HCEC 1CT (cell line): ENCODE measurements around the gene LRRC30.
"Not testable (repeated sequence)": the region's sequence is repeated elsewhere in the genome, so short reads cannot be mapped to it uniquely, and the experiment has no call there.

Experiments used
- DNase-seq: peaks from one replicate; pipeline ENCODE4 v3.0.0-alpha.2; 2017

The LRRC30 gene

GRCh38 chr18:7230626-7231349 lies at the start of gene LRRC30:
LRRC30 (plus strand) TSS chr18:7231089; CDS start chr18:7231139, 50 bp downstream.
- DNase-seq, result no peak

DNA sequence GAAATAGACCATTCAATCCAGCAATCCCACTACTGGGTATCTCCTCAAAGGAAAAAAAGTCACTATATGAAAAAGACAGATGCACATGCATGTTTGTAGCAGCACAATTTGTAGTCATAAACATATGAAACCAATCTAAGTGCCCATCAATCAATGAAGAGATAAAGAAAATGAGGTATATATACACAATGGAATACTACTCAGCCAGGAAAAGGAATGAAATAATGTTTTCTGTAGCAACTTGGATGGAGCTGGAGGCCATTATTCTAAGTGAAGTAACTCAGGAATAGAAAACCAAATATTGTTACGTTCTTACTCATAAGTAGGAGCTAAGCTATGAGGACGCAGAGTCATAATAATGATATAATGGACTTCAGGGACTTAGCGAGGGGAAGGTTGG lies 45.2 kb upstream of the LRRC30 start:
- no peak for DNase-seq

DNA sequence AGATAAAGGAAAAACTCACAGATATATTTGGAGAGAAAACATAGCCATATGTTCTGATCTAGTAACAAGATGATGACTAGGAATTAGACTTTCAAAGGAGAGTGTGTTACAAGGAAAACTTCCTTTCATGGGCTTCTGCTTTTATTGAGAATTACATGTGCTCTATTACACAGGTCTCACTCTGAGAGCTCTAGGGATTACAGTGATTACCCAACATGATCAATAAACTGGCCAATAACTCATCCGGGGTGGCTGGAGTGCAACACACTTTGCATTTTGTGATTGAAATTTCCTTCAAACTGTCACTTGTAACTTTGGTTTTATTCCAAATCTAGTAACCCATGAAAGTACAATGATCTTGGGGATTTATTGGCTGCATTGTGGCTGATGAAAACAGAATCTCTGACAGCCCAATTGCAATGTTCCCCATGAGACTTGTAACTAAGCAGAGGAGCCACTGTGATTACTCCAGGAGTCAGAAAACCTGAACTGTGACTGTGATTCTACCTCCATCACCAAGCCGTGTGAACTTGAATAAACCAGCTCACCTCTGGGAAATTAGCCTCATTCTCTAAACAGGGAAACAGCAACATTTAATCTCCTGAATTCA lies 40.2 kb upstream of the LRRC30 start:
- no peak for DNase-seq

DNA sequence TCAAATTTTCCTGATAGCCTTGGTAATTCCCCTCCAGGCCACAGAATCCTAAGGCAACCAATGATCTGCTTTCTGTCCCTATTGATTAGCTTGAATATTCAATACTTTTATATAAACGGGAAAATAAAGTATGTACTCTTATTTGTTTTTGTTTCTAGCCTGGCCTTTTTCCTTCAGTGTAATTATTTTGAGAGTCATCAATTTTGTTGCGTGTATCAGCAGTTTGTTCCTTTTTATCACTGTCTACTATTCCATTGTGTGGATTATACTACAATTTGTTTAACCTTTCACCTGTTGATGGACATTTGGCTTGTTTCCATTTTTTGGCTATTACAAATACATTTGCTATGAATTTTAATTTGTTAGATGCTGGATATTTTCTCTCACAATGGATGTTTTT lies 39.2 kb upstream of the LRRC30 start:
- DNase-seq, result no peak

GRCh38 chr18:7195266-7195665 lies 35.6 kb upstream of the LRRC30 start:
- no peak for DNase-seq

GRCh38 chr18:7196421-7196820 lies 34.5 kb upstream of the LRRC30 start:
- no peak for DNase-seq

- DNase-seq, result no peak
These were observed 33.0 kb upstream of the LRRC30 start for GRCh38 chr18:7197854-7198253.

GRCh38 chr18:7198326-7198725 lies 32.6 kb upstream of the LRRC30 start:
- DNase-seq, result no peak

DNA sequence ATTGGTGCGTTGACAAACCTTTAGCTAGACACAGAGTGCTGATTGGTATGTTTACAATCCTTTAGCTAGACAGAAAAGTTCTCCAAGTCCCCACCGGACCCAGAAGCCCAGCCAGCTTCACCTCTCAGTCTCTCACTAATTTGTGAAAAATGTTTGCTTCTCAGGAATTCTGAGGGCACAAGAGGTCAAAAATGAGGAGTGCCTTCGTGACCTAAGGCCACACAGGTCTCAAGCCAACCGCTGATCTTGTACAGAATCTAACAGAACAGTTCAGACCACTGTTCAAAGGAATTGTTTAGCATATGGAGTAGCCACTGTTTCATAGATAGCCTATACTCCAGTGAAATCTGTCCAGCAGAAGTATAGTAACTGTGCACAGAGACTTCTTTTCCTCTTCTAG lies 29.8 kb upstream of the LRRC30 start:
- DNase-seq, result no peak

DNA sequence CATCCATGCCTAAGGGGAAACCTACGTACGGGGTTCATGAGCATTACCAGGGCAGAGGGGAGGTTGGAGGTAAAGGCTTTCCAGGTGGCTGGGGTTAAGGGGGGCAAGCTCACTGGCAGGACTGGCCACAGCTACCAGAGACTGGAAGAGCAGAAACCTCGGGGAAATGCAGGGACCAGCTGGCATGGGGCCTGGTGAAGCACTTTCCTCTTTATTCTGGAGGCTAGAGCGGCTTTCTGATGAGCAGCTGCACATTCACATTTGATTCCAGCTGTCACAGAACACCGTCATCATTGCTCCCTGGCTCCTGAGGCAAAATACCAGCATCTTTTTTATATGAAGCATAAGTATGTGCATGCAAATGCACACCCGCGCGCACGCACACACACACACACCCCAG lies 28.7 kb upstream of the LRRC30 start:
- no peak for DNase-seq

GRCh38 chr18:7203601-7204000 lies 27.3 kb upstream of the LRRC30 start:
- DNase-seq, result not testable (repeated sequence)

DNA sequence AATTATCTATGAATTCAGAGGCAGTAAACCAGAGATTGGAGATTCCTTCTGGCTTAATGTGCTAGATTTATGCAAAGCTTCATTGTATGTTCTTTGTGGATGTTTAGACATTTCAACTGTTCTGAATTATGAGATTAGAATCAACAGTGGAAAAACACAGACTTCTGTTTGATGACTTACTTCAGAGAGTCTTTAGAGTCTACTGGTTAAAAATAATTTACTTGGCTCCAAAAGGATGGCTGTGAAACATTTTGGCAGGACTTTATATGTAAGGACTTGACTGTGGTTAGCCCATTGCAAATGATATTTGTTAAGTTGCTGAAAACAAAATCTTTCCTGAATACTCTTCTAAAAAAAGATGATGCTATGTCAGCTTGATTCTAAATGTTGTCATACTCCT lies 25.5 kb upstream of the LRRC30 start:
- DNase-seq, result no peak

DNA sequence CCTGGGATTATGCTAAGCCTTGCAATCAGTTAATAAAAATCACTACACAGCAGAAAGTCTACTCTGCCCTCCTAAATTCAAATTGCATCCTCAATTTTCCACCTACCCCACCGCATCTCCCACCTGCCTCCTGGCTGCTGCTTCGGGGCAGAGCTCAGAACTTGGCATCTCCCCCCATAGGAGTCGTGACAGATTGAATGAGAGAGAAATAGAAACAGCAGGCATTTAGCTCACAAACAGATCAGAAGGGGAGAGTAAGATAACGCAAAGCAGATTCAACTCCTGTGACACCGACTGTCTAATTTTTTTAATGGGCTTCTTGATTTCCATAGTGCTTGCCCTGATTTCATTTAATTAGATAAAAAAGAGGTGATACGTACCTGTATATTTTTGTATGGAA lies 24.7 kb upstream of the LRRC30 start:
- DNase-seq, result no peak

- no peak for DNase-seq
These were observed 23.4 kb upstream of the LRRC30 start for GRCh38 chr18:7207366-7207915.

GRCh38 chr18:7221424-7222155 lies 9.3 kb upstream of the LRRC30 start:
- DNase-seq, result peak; percentile 67

- no peak for DNase-seq
These were observed 6.7 kb upstream of the LRRC30 start for GRCh38 chr18:7224198-7224597.

- no peak for DNase-seq
These were observed 1.3 kb downstream of the LRRC30 start for GRCh38 chr18:7232218-7232617.

DNA sequence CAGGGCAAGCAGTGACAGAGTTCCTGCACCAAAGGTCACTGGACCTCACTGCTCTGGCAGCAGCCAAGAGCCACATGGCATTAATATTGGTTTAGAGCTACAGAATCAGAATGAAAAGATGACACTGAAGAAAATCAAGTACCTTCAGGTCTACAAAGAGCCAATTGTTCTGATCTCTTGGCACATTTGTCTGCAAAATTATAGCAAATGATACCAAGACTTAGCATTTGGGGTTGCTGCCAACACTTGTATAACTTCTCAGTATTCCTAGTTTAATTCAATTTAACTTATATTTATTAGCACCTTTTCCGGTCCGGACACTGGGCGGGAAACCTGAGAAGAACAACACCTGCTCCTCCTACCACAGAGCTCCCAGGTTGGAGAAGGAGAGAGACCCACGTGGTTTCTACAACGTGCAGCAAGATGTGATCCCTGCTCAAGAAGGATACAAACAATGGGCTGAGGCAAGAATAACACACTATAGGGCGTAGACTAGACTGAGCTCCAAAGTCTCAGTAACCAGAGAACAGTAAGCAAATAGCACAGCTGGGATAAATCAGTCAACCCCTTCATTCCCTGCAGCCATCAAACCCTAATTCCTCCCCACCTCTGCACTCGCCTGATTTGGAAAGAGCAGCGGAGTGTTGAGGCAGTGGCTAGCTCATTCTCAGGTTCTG lies 2.4 kb downstream of the LRRC30 start:
- DNase-seq, result no peak

DNA sequence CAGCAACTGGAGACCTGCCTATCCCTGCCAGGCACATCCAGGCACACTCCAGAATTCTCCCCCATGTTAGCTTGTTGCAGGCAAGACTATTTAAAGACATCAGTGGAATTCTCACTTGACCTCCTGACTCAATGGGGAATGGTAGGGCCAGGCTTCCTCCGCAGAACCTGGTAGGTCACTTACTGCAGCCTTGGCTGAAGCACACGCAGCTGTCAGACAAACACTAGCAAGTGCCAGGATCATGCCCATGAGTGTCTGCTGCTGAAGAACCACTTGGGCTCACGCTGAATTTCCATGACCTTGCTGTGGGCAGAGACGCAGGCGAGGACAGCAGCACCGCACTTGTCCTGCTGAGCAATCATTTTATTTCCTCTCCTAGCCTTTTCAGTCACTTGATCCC lies 3.2 kb downstream of the LRRC30 start:
- no peak for DNase-seq

- no peak for DNase-seq
These were observed 4.1 kb downstream of the LRRC30 start for GRCh38 chr18:7234956-7235355.

- no peak for DNase-seq
These were observed 5.2 kb downstream of the LRRC30 start for GRCh38 chr18:7236072-7236471.

DNA sequence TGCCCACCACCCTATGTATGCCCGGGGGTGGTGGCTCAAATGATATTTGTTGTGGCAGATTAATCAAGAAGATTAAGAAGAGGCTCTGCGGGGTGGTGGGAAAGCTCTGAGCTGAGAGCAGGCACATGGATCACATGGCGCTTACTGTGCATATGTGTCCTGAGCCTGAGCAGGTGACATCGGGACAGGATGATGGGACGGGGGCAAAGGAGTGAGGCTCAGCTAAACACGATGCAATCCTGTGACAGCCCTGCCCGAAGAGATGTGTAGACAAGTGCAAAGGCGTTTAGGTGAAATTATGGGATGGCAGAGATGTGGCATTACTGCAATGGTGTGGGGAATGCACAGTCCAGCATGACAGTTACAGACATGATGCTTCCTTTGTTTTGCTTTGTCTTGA lies 6.0 kb downstream of the LRRC30 start:
- no peak for DNase-seq

GRCh38 chr18:7237673-7238272 lies 6.9 kb downstream of the LRRC30 start:
- no peak for DNase-seq
